A549 (cell line): ENCODE data around the gene IFITM10. TPM values are rescaled to one million over a fixed set of nuclear protein-coding genes. Genes with fewer than 3 reads are reported as not detected.

Experiments used
- ATAC-seq, 2 experiments: fragments of 200-7000 bp in 1 of 2; fragments of >200 bp in 1 of 2; cut with Nextera tagmentation in 1 of 2; cut with Tn5 transposase in 1 of 2; 3 replicates each; pipeline versions ENCODE4 v1.8.0 to v1.9.1; 2018 to 2020; ENCODE audit warnings: mild to moderate bottlenecking in 1 of 2, moderate library complexity in 1 of 2
- CTCF ChIA-PET: fragments of 300-600 bp; sonication (Branson Sonifier 250); formaldehyde crosslinking; extraction: SDS; loops from one replicate; lab custom pipeline; 2021; ENCODE audit warnings: antibody characterized with exemption, inconsistent platforms; lab: Yijun Ruan, JAX
- POLR2A ChIA-PET: fragments of 350-600 bp; formaldehyde crosslinking; extraction: SDS; loops from one replicate; lab custom pipeline; 2021; ENCODE audit warnings: antibody characterized with exemption, inconsistent platforms; lab: Yijun Ruan, JAX
- DNase-seq, 2 experiments: peaks; one replicate each; pipeline versions ENCODE4 v3.0.0 to v3.0.0-alpha.2; 2011 to 2016; ENCODE audit warnings: low read depth in 1 of 2, low spot score in 1 of 2
- FAIRE-seq: peaks from 2 replicates; lab custom pipeline; 2011; peaks lifted over from hg19 to GRCh38; lab: Jason Lieb, UNC
- H3K27ac ChIP-seq, 2 experiments: fragments of >200 bp; sonication (Bioruptor Twin); formaldehyde crosslinking; 3 replicates each; pipeline ENCODE4 v1.5.1; 2016 to 2017
- H3K4me1 ChIP-seq: fragments of >200 bp; sonication (Bioruptor Twin); formaldehyde crosslinking; 3 replicates; pipeline ENCODE4 v1.6.1; 2016
- H3K4me2 ChIP-seq: fragments of >200 bp; sonication (Bioruptor Twin); formaldehyde crosslinking; 3 replicates; pipeline ENCODE4 v1.6.1; 2016
- H3K4me3 ChIP-seq: fragments of >200 bp; sonication (Bioruptor Twin); formaldehyde crosslinking; 3 replicates; pipeline ENCODE4 v1.5.1; 2016
- H3K9me3 ChIP-seq: fragments of >200 bp; sonication (Bioruptor Twin); formaldehyde crosslinking; 3 replicates; pipeline ENCODE4 v1.6.1; 2016
- CBX2 ChIP-seq: fragments of 200-600 bp; sonication (generic); IDR thresholded peaks from 2 replicates; pipeline ENCODE4 v1.6.1; 2016; ENCODE audit warnings: low read depth, mild to moderate bottlenecking, borderline replicate concordance
- CBX8 ChIP-seq: fragments of 200-600 bp; sonication (generic); IDR thresholded peaks from 2 replicates; pipeline ENCODE4 v1.6.1; 2016
- CEBPB ChIP-seq, 2 experiments: fragments of >200 bp in 1 of 2; sonication (Bioruptor Twin) in 1 of 2; formaldehyde crosslinking in 1 of 2; IDR thresholded peaks; 2 replicates each; pipeline ENCODE4 v1.6.1; 2012 to 2016
- CTCF ChIP-seq: fragments of >200 bp; sonication (Bioruptor Twin); formaldehyde crosslinking; IDR thresholded peaks from 3 replicates; pipeline ENCODE4 v1.5.1; 2016
- EHMT2 ChIP-seq: fragments of 200-600 bp; sonication (generic); IDR thresholded peaks from 2 replicates; pipeline ENCODE4 v1.6.1; 2016; ENCODE audit warnings: antibody characterized with exemption, low read depth, mild to moderate bottlenecking, moderate library complexity
- ELK1 ChIP-seq: fragments of 150-350 bp; IDR thresholded peaks from 2 replicates; pipeline ENCODE4 v1.6.1; 2014; ENCODE audit warnings: low read depth, mild to moderate bottlenecking, low read length
- ESRRA ChIP-seq: fragments of 150-350 bp; IDR thresholded peaks from 2 replicates; pipeline ENCODE4 v1.6.1; 2014; ENCODE audit warnings: mild to moderate bottlenecking, low read length, borderline replicate concordance
- FOXS1 ChIP-seq: fragments of 250-450 bp; sonication (Bioruptor Pico); IDR thresholded peaks from 2 replicates; pipeline ENCODE4 v1.5.0; 2020; ENCODE audit warnings: mild to moderate bottlenecking, moderate library complexity
- HDAC2 ChIP-seq: fragments of 200-600 bp; sonication (generic); IDR thresholded peaks from 2 replicates; pipeline ENCODE4 v1.6.1; 2016
- HOXB13 ChIP-seq: fragments of 250-450 bp; sonication (Bioruptor Pico); IDR thresholded peaks from 2 replicates; pipeline ENCODE4 v1.5.0; 2020; ENCODE audit warnings: low read depth, mild to moderate bottlenecking, moderate library complexity
- KDM1A ChIP-seq: fragments of 200-600 bp; sonication (generic); IDR thresholded peaks from 2 replicates; pipeline ENCODE4 v1.6.1; 2016; ENCODE audit warnings: low read depth, mild to moderate bottlenecking
- KDM5A ChIP-seq: fragments of 200-600 bp; sonication (generic); IDR thresholded peaks from 2 replicates; pipeline ENCODE4 v1.6.1; 2016; ENCODE audit warnings: antibody characterized with exemption, mild to moderate bottlenecking
- MAX ChIP-seq: IDR thresholded peaks from 2 replicates; pipeline ENCODE4 v1.6.1; 2012
- MAZ ChIP-seq: fragments of 150-350 bp; IDR thresholded peaks from 2 replicates; pipeline ENCODE4 v1.6.1; 2014; ENCODE audit warnings: antibody characterized with exemption, low read depth, low read length, borderline replicate concordance
- MYC ChIP-seq: IDR thresholded peaks from 2 replicates; pipeline ENCODE4 v1.6.1; 2012; ENCODE audit warnings: mild to moderate bottlenecking, inconsistent platforms, low read length, improper control_type of control experiment, borderline replicate concordance
- NFE2L2 ChIP-seq: fragments of 150-350 bp; conservative IDR thresholded peaks from 2 replicates; pipeline ENCODE4 v1.6.1; 2014; ENCODE audit warnings: low read length
- NR3C1 ChIP-seq: fragments of >200 bp; sonication (Bioruptor Twin); formaldehyde crosslinking; IDR thresholded peaks from 3 replicates; pipeline ENCODE4 v1.6.1; 2017
- PBX3 ChIP-seq: IDR thresholded peaks from 2 replicates; pipeline ENCODE4 v1.6.1; 2012
- POLR2AphosphoS2 ChIP-seq: conservative IDR thresholded peaks from 2 replicates; pipeline ENCODE4 v1.6.1; 2012; ENCODE audit warnings: low read length, improper control_type of control experiment, inconsistent platforms
- RAD21 ChIP-seq, 2 experiments: fragments of >200 bp in 1 of 2; sonication (Bioruptor Twin) in 1 of 2; formaldehyde crosslinking in 1 of 2; IDR thresholded peaks in 1 of 2; conservative IDR thresholded peaks in 1 of 2; 2 replicates in 1 of 2; 3 replicates in 1 of 2; pipeline ENCODE4 v1.6.1; 2012 to 2018; ENCODE audit warnings: inconsistent platforms in 1 of 2
- REST ChIP-seq: fragments of 200-600 bp; sonication (generic); IDR thresholded peaks from 2 replicates; pipeline ENCODE4 v1.6.1; 2016; ENCODE audit warnings: antibody characterized with exemption, mild to moderate bottlenecking, moderate library complexity
- RNF2 ChIP-seq: fragments of 200-600 bp; sonication (generic); IDR thresholded peaks from 2 replicates; pipeline ENCODE4 v1.6.1; 2016; ENCODE audit warnings: low read depth, mild to moderate bottlenecking, antibody characterized with exemption, moderate library complexity, borderline replicate concordance
- SMC3 ChIP-seq: fragments of >200 bp; sonication (Bioruptor Twin); formaldehyde crosslinking; IDR thresholded peaks from 3 replicates; pipeline ENCODE4 v1.6.1; 2018; ENCODE audit warnings: inconsistent platforms
- SREBF2 ChIP-seq: fragments of 450-650 bp; IDR thresholded peaks from 2 replicates; pipeline ENCODE4 v1.6.1; 2014; ENCODE audit warnings: mild to moderate bottlenecking, moderate library complexity
- TFCP2L1 ChIP-seq: fragments of 250-450 bp; sonication (Bioruptor Pico); IDR thresholded peaks from 2 replicates; pipeline ENCODE4 v1.5.0; 2021; ENCODE audit warnings: mild to moderate bottlenecking
- USF2 ChIP-seq: fragments of 450-650 bp; IDR thresholded peaks from 2 replicates; pipeline ENCODE4 v1.6.1; 2014; ENCODE audit warnings: antibody characterized with exemption
- ZFP36 ChIP-seq: fragments of 450-650 bp; IDR thresholded peaks from 2 replicates; pipeline ENCODE4 v1.6.1; 2014; ENCODE audit warnings: borderline replicate concordance; ENCODE audit not compliant: partially characterized antibody
- ZSCAN20 ChIP-seq: fragments of 250-450 bp; sonication (Bioruptor Pico); IDR thresholded peaks from 2 replicates; pipeline ENCODE4 v1.8.0; 2022; ENCODE audit warnings: mild to moderate bottlenecking, moderate library complexity
- WGBS: methylation state at CpG from one replicate; pipeline ENCODE4 v1.1.6; 2017; ENCODE audit errors: missing lambda C conversion rate; 5-methylcytosine and 5-hydroxymethylcytosine counted together
- polyA plus RNA-seq, 4 experiments: library from polyadenylated mRNA; depleted of rRNA in 3 of 4; stranded (reverse); fragments of >200 nt; fragmentation: RNase III in 1 of 4; extraction: RNeasy Plus Mini Kit Qiagen cat#74134 plus additional on column Dnase treatment in 1 of 4; gene quantifications; 2 replicates in 3 of 4; 3 replicates in 1 of 4; pipeline ENCODE4 v1.2.3, GENCODE V29; 2011 to 2017

Gene IFITM10
- polyA plus RNA-seq, 2 of the 4 experiments (the other 2 are of a cell fraction) = 0.28 to 0.67 TPM

- TF ChIP-seq ELK1 = no peak
- no peak for TF ChIP-seq KDM5A
Measured at GRCh38 chr11:1707751-1708150, 42.6 kb downstream of the IFITM10 start (continued).

GRCh38 chr11:1706634-1707400 is 43.6 kb downstream of the IFITM10 start:
- TF ChIP-seq ZSCAN20 (CRISPR knock-in tag) (no peak), ZFP36 (no peak), HDAC2 (no peak), EHMT2 (no peak), SREBF2 (no peak), SMC3 (peak; percentile 73), KDM1A (no peak), RNF2 (no peak), MYC (no peak), KDM5A (no peak), REST (no peak), NFE2L2 (no peak), POLR2AphosphoS2 (no peak), FOXS1 (CRISPR knock-in tag) (no peak), NR3C1 (no peak), MAX (no peak), ESRRA (no peak), MAZ (no peak), CBX8 (no peak), CBX2 (no peak), CTCF (peak; percentile 51), RAD21 (conservative IDR thresholded peaks at IDR 0.05 in 1 of 2, IDR thresholded peaks at IDR 0.05 in 1 of 2) (peak; percentile 74 to 82), PBX3 (no peak), CEBPB (IDR thresholded peaks at IDR 0.05) (no peak), TFCP2L1 (no peak), HOXB13 (CRISPR knock-in tag) (no peak), USF2 (no peak)
- TF ChIP-seq, all 56 proteins: peak for 3
- Histone ChIP-seq H3K27ac (no peak overlapping the region), H3K4me1 (peaks cover 3% of the 10 kb centered on the region; the same call in 1 of the 3 replicates), H3K4me3 (no peak overlapping the region), H3K4me2 (no peak overlapping the region), H3K9me3 (no peaks in the 10 kb centered on the region)
- DNase-seq (peak; percentile 38 to 67), ATAC-seq (peak; percentile 77 to 97), FAIRE-seq (no peak)
- ChIA-PET CTCF (interaction anchor here (0.6 to 10.5 kb wide), 22 partner anchors 10 to 447 kb away, joined by 3 to 97 read pairs (median 4); partner anchors contain the start of gene SYT8), POLR2A (interaction anchor here (1.7 kb wide), 1 partner anchor 127 kb away, joined by 3 read pairs; no protein-coding TSS in a partner anchor)
- WGBS = 48% methylated on average over 11 of the region's 17 CpGs
